Measurements from ENCODE around the gene WNT11.
A peak's percentile ranks its signal among the peaks of the same experiment; 100 is the strongest.

WNT11 gene

DNA sequence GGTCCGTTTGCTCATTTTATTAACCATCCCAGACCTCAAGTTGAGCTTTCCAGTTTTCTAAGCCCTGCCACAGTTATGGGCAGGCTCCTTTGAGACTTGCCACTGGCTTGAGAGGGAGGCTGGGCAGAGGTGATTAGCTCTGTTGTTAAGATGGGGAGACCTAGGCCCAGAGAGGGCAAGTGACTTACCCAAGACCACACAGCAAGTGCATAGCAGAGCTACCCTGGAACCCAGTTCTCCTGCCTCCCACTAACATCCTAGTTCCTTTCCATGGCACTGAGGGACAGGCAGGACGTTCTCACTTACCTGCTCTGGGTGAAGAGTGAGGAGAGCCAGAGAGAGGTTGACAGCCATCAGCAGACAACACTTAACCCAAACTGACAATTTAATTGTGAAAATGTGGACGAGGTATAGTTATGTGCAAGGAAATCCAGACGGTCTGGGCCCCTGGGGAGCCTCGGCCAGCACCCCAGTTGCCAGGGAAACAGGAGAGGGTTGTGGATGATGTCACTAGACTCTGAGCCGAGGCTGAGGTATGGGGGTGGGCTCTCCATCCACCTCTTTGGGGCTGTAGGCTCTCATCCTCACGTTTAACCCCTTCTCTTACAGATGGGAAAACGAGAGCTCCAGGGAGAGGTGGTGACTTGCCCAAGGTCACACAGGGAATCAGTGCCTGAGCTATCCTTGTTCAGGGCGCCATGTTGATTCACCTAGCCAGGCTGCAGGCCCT is 12.3 kb upstream of the WNT11 start:
- no peak for DNase-seq (ENCODE audit: low read depth)

DNA sequence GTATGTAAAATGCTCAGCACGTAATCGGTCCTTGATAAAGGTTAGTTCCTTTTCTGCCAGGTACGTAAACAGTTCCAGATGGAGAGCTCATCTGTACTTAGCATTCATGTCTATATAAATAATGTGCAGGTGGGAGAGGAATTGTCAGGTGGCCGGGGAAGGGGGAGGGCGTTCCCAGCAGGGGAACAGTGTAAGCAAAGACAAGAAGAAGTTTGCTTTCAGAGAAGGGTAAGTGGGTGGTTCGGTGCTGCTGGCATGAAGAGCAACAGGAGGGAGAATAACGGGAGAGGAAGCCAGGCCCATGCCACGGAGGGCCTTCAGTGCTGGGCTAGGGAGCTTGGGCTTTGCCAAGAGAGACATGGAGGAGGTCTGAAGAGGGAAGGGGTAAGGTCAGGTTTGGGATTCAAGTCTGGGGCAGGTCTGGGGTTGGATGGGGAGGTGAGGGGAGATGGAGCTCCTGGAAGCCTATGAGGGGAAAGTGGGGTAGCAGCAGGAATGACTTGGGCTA is 11.4 kb upstream of the WNT11 start:
- no peak for DNase-seq (ENCODE audit: low read depth)

DNA sequence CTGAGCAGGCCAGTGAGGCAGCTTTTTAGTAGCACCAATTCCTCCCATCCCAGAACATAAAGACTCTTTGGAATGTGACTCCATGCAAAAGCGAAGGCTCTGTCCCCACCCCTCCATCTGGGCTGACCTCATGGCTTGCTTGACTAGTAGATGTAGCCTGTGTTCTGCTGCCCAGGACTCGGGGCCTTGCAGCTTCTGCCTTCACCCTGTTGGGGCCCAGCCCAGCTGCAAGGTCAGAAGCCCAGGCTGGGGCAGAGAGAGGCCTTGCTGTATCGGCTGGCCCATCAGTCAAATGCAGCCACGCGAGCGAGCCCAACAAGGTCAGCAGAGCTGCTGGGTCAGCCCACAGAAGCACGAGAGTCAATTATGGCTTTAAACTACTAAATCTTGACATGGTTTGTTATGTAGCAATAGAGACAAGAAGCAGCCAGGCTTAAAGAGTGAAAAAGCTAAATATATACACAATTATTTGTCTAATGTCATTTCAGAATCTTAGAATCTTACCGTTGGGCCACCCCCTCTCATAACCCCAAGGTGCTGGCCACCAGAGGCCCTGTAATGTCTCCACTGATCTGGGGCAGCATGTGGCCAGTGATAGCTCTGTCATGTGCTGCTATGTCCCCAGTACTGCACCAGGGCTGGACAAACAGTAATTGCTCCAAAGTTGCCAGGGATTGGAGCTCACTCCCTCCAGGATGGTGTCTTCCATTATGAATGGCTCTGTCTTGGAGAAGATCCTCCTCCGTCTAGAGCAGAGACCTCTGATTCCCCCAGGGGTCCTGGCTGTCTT is 10.4 kb upstream of the WNT11 start:
- DNase-seq (ENCODE audit: low read depth), result no peak

- DNase-seq (ENCODE audit: low read depth), result peak; percentile 69
These were observed 9.6 kb upstream of the WNT11 start for GRCh38 chr11:76215941-76216340.

DNA sequence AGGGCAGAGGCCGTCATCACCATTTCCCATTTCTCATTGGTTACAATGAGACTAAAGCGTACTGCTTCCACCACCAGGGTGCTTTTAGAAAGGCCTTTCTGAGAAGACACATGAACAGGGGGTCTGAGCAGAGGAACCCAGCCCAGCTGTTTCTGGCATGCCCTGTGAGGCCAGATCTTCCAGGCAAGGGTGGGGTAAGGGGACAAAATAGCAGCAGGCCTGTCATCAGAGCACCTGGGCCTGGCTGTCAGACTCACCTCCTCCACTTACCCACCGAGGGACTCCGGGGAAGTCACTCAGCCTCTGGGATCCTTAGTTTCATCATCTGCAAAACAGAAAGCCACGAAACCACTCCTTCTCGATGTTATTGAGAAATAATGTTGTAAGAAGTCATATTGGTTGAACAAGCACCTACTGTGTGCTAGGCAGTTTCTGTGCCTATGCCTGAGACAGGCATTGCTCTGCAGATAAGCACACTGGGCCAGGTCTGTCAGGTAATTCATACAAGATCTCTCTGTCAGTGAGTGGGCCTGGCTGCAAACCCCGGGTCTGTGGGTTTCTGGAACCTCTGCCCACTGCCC is 8.8 kb upstream of the WNT11 start:
- DNase-seq (ENCODE audit: low read depth), result no peak

DNA sequence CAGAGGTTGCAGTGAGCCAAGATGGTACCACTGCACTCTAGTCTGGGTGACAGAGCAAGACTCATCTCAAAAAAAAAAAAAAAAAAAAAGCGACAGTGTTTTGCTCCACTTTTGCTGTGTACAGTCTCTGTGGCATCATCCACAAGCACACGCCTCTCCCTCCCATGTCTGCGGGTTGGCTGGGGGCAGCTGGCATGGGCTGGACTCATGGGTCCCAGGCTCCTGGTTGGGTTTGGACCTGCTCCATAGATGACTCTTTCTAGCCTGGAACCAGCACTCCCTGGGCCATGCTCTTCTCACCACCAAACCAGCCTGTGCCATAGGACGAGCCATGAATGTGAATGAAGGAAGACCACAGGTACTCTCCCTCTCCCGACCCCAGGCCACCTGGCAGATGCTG is 7.9 kb upstream of the WNT11 start:
- no peak for DNase-seq (ENCODE audit: low read depth)

- no peak for DNase-seq (ENCODE audit: low read depth)
These were observed 6.1 kb upstream of the WNT11 start for GRCh38 chr11:76212086-76213035.

- DNase-seq (ENCODE audit: low read depth), result no peak
These were observed 4.9 kb upstream of the WNT11 start for GRCh38 chr11:76210931-76211851.

DNA sequence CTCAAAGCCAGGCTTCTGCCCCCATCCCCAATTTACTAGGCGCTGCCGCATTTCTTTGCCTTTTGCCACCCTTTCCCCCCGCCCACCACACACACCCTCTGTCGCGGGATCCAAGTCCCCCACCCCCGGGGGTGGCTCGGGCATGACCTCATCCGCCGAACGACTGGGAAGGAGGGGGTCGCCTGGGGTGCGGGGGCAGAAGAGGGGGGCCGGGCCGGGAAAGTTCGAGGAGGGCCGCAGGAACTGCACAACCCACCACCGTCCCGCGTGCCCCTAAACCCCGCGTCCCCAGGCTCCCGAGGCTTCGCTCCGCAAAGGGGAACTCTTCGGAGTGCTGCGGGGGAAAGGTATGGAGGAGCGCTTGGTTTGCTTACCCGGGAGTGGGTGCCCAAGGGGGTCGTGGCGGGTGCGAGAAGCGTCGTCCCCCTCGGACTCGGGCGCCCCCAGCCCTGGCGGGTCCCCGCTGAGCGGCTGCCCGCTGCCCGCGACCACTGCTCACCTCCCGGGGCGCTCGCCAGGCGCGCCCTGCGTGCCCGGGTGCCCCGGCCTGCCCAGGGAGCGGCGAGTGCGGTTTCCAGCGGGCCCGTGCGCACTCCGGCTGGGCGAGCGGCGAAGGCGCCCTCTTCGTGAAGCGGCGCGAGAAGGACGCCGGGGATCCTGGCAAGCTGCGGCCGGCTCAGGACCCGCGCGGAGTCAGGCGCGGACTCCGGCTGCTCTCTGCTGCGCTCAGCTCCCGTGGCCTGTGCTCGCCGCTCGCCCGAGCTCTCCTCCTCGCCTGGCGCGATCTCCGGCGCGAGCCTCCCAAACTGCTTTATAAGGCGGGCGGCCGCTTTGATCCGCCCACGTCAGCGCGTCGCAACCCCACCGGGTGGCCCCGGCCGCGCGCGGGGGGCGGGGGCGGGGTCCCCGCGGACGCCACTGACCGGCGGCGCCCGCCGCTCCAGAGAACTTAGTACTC is 4.0 kb upstream of the WNT11 start:
- DNase-seq (ENCODE audit: low read depth), result no peak

DNA sequence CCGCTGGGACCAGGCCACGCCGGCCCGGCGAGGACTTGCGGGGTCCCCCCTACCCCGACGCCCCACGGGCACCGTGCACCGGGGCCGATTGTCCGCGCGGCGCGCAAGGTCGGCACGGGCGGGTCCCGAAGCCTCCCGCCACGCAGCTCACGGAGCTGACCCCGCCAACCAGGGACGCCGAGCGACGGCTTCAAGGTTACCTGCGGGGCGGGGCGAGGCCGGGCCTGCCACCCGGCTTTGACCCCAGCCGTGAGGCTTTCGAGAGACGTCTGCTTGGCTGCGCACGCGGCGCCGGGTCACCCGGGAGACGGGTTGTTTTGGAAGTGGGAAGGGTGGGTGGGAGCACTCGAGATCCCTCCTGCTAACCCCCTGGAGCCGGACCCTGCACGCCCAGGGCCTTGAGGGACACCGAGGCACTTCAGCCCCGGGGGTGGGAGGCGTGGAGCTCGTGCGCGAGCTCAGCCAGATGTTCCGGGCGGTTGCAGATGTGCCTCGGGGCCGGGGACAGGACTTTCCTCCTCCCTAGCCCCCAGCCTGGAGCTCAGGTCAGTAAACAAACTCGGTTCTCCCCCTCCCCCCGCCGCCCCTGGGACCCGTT is 3.2 kb upstream of the WNT11 start:
- DNase-seq (ENCODE audit: low read depth), result no peak

DNA sequence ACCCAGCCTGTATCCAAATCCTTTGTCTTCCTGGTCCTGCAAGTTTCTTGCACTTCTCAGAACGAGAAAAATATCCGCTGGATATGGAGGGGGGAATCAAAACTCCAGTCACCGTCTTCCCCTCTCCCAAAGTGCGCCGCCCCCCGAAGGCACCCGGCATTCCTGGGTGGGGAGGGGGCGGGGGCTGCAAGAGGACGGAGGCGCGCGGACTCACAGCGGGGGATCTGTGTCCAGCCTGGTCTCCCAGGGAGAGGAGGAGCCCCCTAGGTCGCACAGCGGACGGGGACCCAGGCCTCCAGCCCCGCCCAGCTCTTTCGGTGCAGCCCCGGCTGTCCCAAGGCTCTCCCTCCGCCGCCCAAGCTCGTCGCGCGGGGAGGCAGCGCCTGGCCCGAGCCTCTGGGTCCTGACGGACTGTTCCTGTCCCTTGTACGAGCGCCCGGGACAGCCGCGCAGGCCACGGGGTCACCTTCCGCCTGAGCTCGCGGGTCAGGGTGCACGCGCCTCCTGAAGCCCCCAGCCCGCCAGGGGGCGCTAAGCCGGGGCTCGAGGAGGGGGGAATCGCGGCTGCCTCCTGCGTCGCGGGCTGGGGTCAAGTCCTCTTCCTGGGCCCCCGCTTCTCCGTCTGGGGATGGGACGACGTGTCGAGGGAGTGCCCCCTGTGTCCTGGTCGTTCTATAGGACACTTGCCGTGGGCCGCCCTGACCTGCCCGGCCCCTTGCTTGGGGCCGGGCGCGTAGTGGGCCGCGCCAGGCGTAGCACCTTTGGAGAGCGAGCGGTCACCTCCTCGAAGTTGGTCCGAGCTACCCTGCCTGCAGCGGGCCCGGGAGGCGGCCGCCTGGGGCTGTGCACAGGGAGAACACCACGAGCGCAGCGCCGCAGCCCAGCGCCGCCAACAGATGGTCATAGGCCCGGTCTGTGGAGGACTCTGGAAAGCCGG is 2.4 kb upstream of the WNT11 start:
- no peak for DNase-seq (ENCODE audit: low read depth)

GRCh38 chr11:76207642-76208401 is 1.5 kb upstream of the WNT11 start:
- no peak for DNase-seq (ENCODE audit: low read depth)

DNA sequence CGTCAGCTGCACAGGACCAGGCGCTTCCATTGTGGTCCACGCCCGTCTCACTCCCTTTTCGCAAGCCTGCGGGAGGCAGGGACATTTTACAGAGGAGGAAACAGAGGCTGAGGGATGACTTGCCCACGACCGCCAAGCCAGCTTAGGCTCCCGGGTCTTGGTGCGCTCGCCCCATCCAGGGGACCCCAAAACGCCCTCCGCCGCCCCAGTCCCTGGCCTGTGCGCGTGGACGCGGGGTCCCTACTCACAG is 300 bp downstream of the WNT11 start:
- no peak for DNase-seq (ENCODE audit: low read depth)

- DNase-seq (ENCODE audit: low read depth), result no peak
These were observed 838 bp downstream of the WNT11 start for GRCh38 chr11:76205252-76206076.

DNA sequence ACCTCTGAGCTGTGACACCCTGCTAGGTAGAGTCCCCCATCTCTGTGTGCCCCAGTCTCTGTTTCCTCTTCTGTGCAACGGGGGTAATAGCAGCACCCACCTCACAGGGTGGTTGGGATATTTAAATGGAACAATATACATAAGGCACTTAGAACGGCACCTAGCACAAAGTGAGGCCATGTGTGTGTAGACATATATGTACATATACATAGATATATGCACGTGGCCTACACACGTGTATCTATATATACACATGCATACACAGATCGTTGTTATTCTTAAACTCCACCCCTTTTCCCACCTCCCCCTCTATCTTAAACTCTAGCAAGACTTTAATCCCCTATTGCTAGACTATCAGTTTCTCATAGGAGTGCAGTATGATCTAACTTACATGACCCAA is 2.4 kb downstream of the WNT11 start:
- no peak for DNase-seq (ENCODE audit: low read depth)

DNA sequence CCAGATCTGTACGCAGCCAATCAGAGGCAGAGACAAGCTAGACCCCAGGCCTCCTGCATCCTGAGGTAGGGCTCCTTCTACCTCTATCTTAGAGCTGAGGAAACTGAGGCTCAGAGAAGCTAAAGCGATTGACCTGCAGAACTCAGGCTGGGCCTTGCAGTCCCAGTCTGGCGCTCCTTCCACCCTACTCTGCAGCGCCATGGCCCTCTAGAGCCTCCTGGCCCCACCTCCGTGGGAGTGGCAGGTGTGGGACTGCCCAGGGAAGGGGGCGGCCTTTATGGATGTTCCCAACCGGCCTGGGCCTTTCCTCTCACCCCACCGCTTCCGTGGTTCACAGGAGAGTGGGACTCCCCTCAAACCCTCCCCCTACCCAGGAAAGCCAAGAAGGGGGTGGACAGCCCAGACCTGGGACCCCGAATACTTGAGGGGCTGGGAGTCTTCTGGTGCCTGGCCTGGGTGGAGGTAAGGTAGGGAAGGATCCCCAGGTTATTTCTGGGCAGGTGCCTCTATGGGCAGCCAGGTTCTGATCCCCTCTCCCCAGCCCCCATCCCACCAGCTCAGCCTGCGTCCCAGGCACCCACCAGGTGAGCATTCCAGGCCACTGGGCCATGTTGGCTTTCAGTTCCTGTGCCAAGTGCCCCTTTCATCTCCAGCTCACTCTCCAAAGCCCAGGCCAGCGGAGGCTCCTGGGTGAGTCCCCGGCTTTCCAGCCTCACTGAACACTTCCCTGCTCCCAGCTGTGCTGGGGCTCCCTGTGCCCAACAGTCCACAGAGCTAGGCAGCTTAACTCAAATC is 3.0 kb downstream of the WNT11 start:
- no peak for DNase-seq (ENCODE audit: low read depth)
